Psoas muscle (tissue), 8 donors: ENCODE measurements around the gene ABR. TPM values are rescaled to one million over a fixed set of nuclear protein-coding genes. Genes with fewer than 3 reads are reported as not detected.
"Not testable (repeated sequence)": the region's sequence is repeated elsewhere in the genome, so short reads cannot be mapped to it uniquely, and the experiment has no call there.

Source experiments
- ATAC-seq, 4 donors: fragments of 200-7000 bp; cut with Tn5 transposase; one replicate each; pipeline ENCODE4 v1.9.1; 2020; ENCODE audit warnings: moderate library complexity in 3 of 4, mild to moderate bottlenecking in 2 of 4
- DNase-seq, 2 donors: peaks; one replicate each; pipeline ENCODE4 v3.0.0-alpha.2; 2020
- H3K27ac ChIP-seq: fragments of 200-600 bp; one replicate; pipeline ENCODE4 v1.8.0; 2022
- H3K27me3 ChIP-seq, 3 donors: fragments of 200-600 bp in 1 of 3; one replicate each; pipeline versions ENCODE4 v1.6.1 to v1.8.0; 2013 to 2022; ENCODE audit warnings: low read length in 2 of 3, mild to moderate bottlenecking in 2 of 3, moderate library complexity in 1 of 3; ENCODE audit not compliant: insufficient read depth in 3 of 3
- H3K36me3 ChIP-seq, 2 donors: fragments of 200-600 bp in 1 of 2; one replicate each; pipeline versions ENCODE4 v1.6.1 to v1.8.0; 2013 to 2022; ENCODE audit warnings: low read depth in 1 of 2, mild to moderate bottlenecking in 1 of 2, moderate library complexity in 1 of 2; ENCODE audit not compliant: insufficient read depth in 1 of 2
- H3K4me1 ChIP-seq: fragments of 200-600 bp; one replicate; pipeline ENCODE4 v1.8.0; 2022
- H3K4me3 ChIP-seq: fragments of 200-600 bp; one replicate; pipeline ENCODE4 v1.8.0; 2022; ENCODE audit warnings: mild to moderate bottlenecking
- H3K9me3 ChIP-seq: fragments of 200-600 bp; one replicate; pipeline ENCODE4 v1.8.0; 2022
- CTCF ChIP-seq: fragments of 200-600 bp; IDR thresholded peaks from one replicate; pipeline ENCODE4 v1.8.0; 2022; ENCODE audit warnings: antibody characterized with exemption
- WGBS, 3 donors: extraction: QIAGEN DNeasy Blood & Tissue Kit; methylation state at CpG; one replicate each; pipeline versions ENCODE4 v1.1.6 to v1.1.7; 2013; 5-methylcytosine and 5-hydroxymethylcytosine counted together
- intact Hi-C, 2 donors: fragments of 100-400 bp; cut with DNase I; formaldehyde crosslinking; loops; one replicate each; pipeline versions ENCODE4 v1.11.0 to v1.14.2; 2022
- polyA plus RNA-seq, 3 donors: library from polyadenylated mRNA; stranded (reverse); fragments of 200-250 nt; gene quantifications; one replicate each; pipeline ENCODE4 v1.2.3, GENCODE V29; 2013
- total RNA-seq, 4 donors: library from RNA; stranded (reverse); fragmentation: NEBNext Ultra II Directional in 2 of 4; extraction: Animal tissue kit (Norgen Biotek cat#: 25700) in 2 of 4; gene quantifications; one replicate each; pipeline versions ENCODE4 v1.2.1 to v1.2.4, GENCODE V29; 2021 to 2023
- donor health status: healthy with polysubstance abuse.
- donor health status: DM: no; HTN: no; CAD: no; lungs with moderate emphysema.
- donor health status: Bipolar disorder and iron deficiency.
- donor health status: healthy.
- donor health status: DM: yes; HTN: yes; CAD: no.
- donor health status: DM: no; HTN: no; CAD: no.
- donor health status: DM: no; HTN: no; CAD: no.
- donor health status: DM: yes; HTN: yes; CAD: no.

ABR gene
- total and polyA plus RNA-seq, 7 donors: 5.8 to 25.4 (median 9.8) TPM

GRCh38 chr17:1001640-1002411 lies 178.0 kb downstream of the ABR start:
- no peak for TF ChIP-seq CTCF
- Histone ChIP-seq H3K27ac (peak overlapping the region; percentile 87), H3K9me3 (no peaks in the 10 kb centered on the region), H3K4me3 (no peak overlapping the region), H3K27me3 (no peaks in the 10 kb centered on the region), H3K4me1 (peaks cover 88% of the 10 kb centered on the region), H3K36me3 (peaks cover 2 to 55% of the 10 kb centered on the region in 2 donors)
- intact Hi-C loops: loop anchor here in 1 of 2 donors (10.0 kb wide), 1 partner anchor 53 kb away; no protein-coding TSS in a partner anchor
- DNase-seq (peak in 1 of 2 donors; percentile 64), ATAC-seq (peak in 1 of 4 donors; percentile 27)
- 46 to 61% (median 54%) methylated on average over 18 of the region's 18 CpGs for WGBS, 3 donors

GRCh38 chr17:1000597-1001461 lies 179.0 kb downstream of the ABR start:
- WGBS, 3 donors: 20 to 26% (median 23%) methylated on average over 15 of the region's 15 CpGs
- no peaks in the 10 kb centered on the region for H3K9me3 ChIP-seq
- H3K27ac ChIP-seq: peak overlapping the region; percentile 87
- peak overlapping the region; percentile 12 for H3K4me3 ChIP-seq
- no peak for TF ChIP-seq CTCF
- peaks cover 2 to 55% of the 10 kb centered on the region in 2 donors for H3K36me3 ChIP-seq
- no peaks in the 10 kb centered on the region for H3K27me3 ChIP-seq
- peak in 1 of 2 donors; percentile 77 for DNase-seq
- peak; percentile 33 to 57 (median 50) for ATAC-seq
- intact Hi-C loops: loop anchor here in 1 of 2 donors (10.0 kb wide), 1 partner anchor 54 kb away; no protein-coding TSS in a partner anchor
- peaks cover 85% of the 10 kb centered on the region for H3K4me1 ChIP-seq

GRCh38 chr17:998111-998510 lies 181.7 kb downstream of the ABR start:
- H3K9me3 ChIP-seq: no peaks in the 10 kb centered on the region
- 18 to 51% (median 29%) methylated on average over 2 of the region's 2 CpGs for WGBS, 3 donors
- H3K4me1 ChIP-seq: peaks cover 60% of the 10 kb centered on the region
- intact Hi-C loops: loop anchor here in 1 of 2 donors (5.0 kb wide), 1 partner anchor 586 kb away; a partner anchor contains a TSS
- no peaks in the 10 kb centered on the region for H3K27me3 ChIP-seq
- ATAC-seq (no peak), DNase-seq (no peak)
- H3K4me3 ChIP-seq: peak overlapping the region; percentile 83
- no peak for TF ChIP-seq CTCF
- no peak overlapping the region for H3K27ac ChIP-seq
- peaks cover 2 to 39% of the 10 kb centered on the region in 2 donors for H3K36me3 ChIP-seq

GRCh38 chr17:996554-997344 lies 183.0 kb downstream of the ABR start, which contains the start of gene TIMM22:
Gene TIMM22, plus strand, starts transcription at chr17:997129. Its CDS starts 14 bp downstream, at chr17:997143.
- intact Hi-C loops: loop anchor here in 1 of 2 donors (5.0 kb wide), 1 partner anchor 584 kb away; a partner anchor contains a TSS
- peak; percentile 95 to 97 for DNase-seq
- H3K27ac ChIP-seq: peak within 1 kb of the TSS; percentile 89
- whole genome bisulfite sequencing, 3 donors: 0 to 1% (median 0%) methylated on average over 67 to 71 of the region's 71 CpGs
- peak within 1 kb of the TSS; percentile 83 for H3K4me3 ChIP-seq
- peaks cover 0 to 25% of the 10 kb centered on the region in 2 donors for H3K36me3 ChIP-seq
- ATAC-seq: peak; percentile 92 to 94 (median 94)
- peak; percentile 93 for TF ChIP-seq CTCF
- no peaks in the 10 kb centered on the region for H3K9me3 ChIP-seq
- no peaks in the 10 kb centered on the region for H3K27me3 ChIP-seq
- H3K4me1 ChIP-seq: peaks cover 46% of the 10 kb centered on the region

- not testable (repeated sequence) for H3K4me3 ChIP-seq, H3K27me3 ChIP-seq, H3K9me3 ChIP-seq, H3K27ac ChIP-seq, DNase-seq, ATAC-seq
- intact Hi-C loops: loop anchor here in 1 of 2 donors (5.0 kb wide), 1 partner anchor 583 kb away; a partner anchor contains a TSS
- Histone ChIP-seq H3K36me3 (peaks cover 0 to 11% of the 10 kb centered on the region in 2 donors), H3K4me1 (peaks cover 32% of the 10 kb centered on the region)
- 68 to 83% (median 70%) methylated on average over 8 of the region's 8 CpGs for WGBS, 3 donors
Observed at GRCh38 chr17:995324-995723, 184.5 kb downstream of the ABR start.
